K562 (cell line): ENCODE results near the gene SPATA21. TPM values are rescaled to one million over a fixed set of nuclear protein-coding genes. Genes with fewer than 3 reads are reported as not detected.

Experiments used
- CCAR2 ChIP-seq: fragments of 200-400 bp; formaldehyde crosslinking; IDR thresholded peaks from 2 replicates; pipeline ENCODE4 v1.6.1; 2017; ENCODE audit warnings: mild to moderate bottlenecking, low read depth, low read length
- FOXA1 ChIP-seq: fragments of 450-650 bp; IDR thresholded peaks from 2 replicates; pipeline ENCODE4 v1.6.1; 2016; ENCODE audit warnings: mild to moderate bottlenecking, borderline replicate concordance
- HDAC2 ChIP-seq: fragments of 450-650 bp; IDR thresholded peaks from 2 replicates; pipeline ENCODE4 v1.6.1; 2016; ENCODE audit warnings: mild to moderate bottlenecking
- JUNB ChIP-seq: fragments of 450-650 bp; formaldehyde crosslinking; conservative IDR thresholded peaks from 2 replicates; pipeline ENCODE4 v1.4.0; 2020; ENCODE audit warnings: mild to moderate bottlenecking
- PHB2 ChIP-seq: fragments of 450-650 bp; IDR thresholded peaks from 2 replicates; pipeline ENCODE4 v1.6.1; 2017; ENCODE audit warnings: low read depth
- RAD21 ChIP-seq, 2 experiments: fragments of 250-450 bp in 1 of 2; fragments of 450-650 bp in 1 of 2; sonication (Bioruptor Pico) in 1 of 2; formaldehyde crosslinking in 1 of 2; IDR thresholded peaks in 1 of 2; conservative IDR thresholded peaks in 1 of 2; 2 replicates each; pipeline versions ENCODE4 v1.4.0 to v1.8.0; 2020 to 2022; ENCODE audit warnings: mild to moderate bottlenecking in 2 of 2, moderate library complexity in 1 of 2
- STAT5A ChIP-seq: IDR thresholded peaks from 2 replicates; pipeline ENCODE4 v1.6.1; 2012; ENCODE audit warnings: low read length, inconsistent platforms, borderline replicate concordance
- U2AF1 ChIP-seq: fragments of 200-400 bp; formaldehyde crosslinking; optimal IDR thresholded peaks from 2 replicates; pipeline ENCODE3; 2017; ENCODE audit warnings: mild to moderate bottlenecking, low read depth, low read length, moderate library complexity
- ZNF175 ChIP-seq: fragments of 200-800 bp; sonication (Bioruptor generic); IDR thresholded peaks from 2 replicates; pipeline ENCODE4 v1.6.1; 2016; ENCODE audit warnings: low read depth, mild to moderate bottlenecking, missing genetic modification characterization, missing compliant biosample characterization
- ZNF24 ChIP-seq: fragments of 450-650 bp; IDR thresholded peaks from 2 replicates; pipeline ENCODE4 v1.6.1; 2016
- ZNF3 ChIP-seq: fragments of 250-450 bp; sonication (Bioruptor Pico); IDR thresholded peaks from 2 replicates; pipeline ENCODE4 v1.5.0; 2021; ENCODE audit warnings: mild to moderate bottlenecking, moderate library complexity
- ZNF583 ChIP-seq: fragments of 250-450 bp; sonication (Bioruptor Pico); IDR thresholded peaks from 2 replicates; pipeline ENCODE4 v1.4.0; 2020
- polyA plus RNA-seq, 8 experiments: library from polyadenylated mRNA; depleted of rRNA in 4 of 8; stranded (reverse) in 5 of 8; unstranded in 3 of 8; fragments of >200 nt; fragmentation: Nextera tagmentation in 2 of 8; fragmentation: Illumina TruSeq in 1 of 8; extraction: Ambion mirVana in 2 of 8; extraction: Trizol in 1 of 8; gene quantifications; 2 replicates each; pipeline versions ENCODE4 v1.2.1 to v1.2.3, GENCODE V29; 2011 to 2014; ENCODE audit warnings: inconsistent platforms in 1 of 8, missing spikeins in 1 of 8
- total RNA-seq, 7 experiments: library from RNA; depleted of rRNA in 6 of 7; stranded (reverse); fragments of >200 nt in 6 of 7; fragmentation: Illumina TruSeq in 2 of 7; extraction: Trizol in 2 of 7; gene quantifications; 2 replicates each; pipeline versions ENCODE4 v1.2.1 to v1.2.3, GENCODE V29; 2011 to 2021; ENCODE audit warnings: low replicate concordance in 1 of 7
- TF ChIP-seq, protein P1 (sequence below): sonication (generic); formaldehyde crosslinking; IDR thresholded peaks from 2 replicates; pipeline ENCODE4 v1.8.0; 2022; ENCODE audit warnings: mild to moderate bottlenecking, missing genetic modification reagents
- TF ChIP-seq, protein P2 (sequence below): conservative IDR thresholded peaks from 2 replicates; pipeline ENCODE4 v1.6.1; 2011; ENCODE audit warnings: low read depth, mild to moderate bottlenecking, low read length; ENCODE audit not compliant: control insufficient read depth
- TF ChIP-seq, protein P3 (sequence below), 3 experiments: IDR thresholded peaks in 2 of 3; conservative IDR thresholded peaks in 1 of 3; 2 replicates each; pipeline ENCODE4 v1.5.1; 2011 to 2012; ENCODE audit warnings: low read length in 3 of 3, mild to moderate bottlenecking in 3 of 3, control low read depth in 2 of 3, improper control_type of control experiment in 1 of 3, inconsistent platforms in 1 of 3, low read depth in 1 of 3, mixed read lengths in 1 of 3, moderate library complexity in 1 of 3; ENCODE audit not compliant: insufficient read depth in 2 of 3

Gene SPATA21
- total and polyA plus RNA-seq, 9 of the 15 experiments (the other 6 are each of a cell fraction or from before 2014, with no cell fraction given) = 0.10 to 0.36 (median 0.13) TPM; not detected in 3

DNA sequence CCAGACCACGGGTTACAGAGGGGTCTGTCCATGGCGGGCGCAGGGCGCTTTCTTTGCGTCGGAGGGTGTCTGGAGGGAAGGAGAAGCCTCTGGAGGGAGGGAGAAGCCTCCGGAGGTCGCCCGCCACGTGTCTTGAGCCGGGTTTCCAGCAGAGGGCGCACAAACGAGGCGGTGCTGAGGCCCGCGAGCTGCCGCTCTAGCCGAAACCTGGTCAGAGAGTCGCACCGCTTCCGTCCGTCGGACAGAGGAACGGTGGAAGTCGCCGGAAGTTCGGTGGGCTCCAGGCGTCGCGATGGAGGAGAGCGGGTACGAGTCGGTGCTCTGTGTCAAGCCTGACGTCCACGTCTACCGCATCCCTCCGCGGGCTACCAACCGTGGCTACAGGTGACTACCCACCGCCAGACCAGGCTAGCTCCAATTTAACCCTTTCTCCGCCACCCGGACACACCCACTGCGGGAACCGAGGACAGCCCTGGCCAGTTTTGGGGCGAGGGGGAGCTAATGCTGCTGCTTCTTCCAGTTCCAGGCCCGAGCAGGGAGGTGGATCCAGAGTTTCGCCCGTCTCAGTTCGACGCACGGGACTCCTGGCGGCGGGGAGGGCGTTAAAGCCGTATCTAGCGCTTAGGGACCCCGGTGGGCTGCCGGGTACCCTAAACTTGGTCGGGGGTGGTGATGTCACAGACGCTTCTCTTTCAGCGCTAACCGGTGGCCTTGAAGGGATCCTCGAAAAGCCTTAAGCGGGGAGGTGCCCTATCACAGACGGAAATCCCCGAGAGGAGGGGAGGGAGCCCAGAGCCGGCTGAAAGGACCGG, 3.5 kb upstream of the SPATA21 start, which contains the start of gene NECAP2 (continued):
- TF ChIP-seq, protein P1, sequence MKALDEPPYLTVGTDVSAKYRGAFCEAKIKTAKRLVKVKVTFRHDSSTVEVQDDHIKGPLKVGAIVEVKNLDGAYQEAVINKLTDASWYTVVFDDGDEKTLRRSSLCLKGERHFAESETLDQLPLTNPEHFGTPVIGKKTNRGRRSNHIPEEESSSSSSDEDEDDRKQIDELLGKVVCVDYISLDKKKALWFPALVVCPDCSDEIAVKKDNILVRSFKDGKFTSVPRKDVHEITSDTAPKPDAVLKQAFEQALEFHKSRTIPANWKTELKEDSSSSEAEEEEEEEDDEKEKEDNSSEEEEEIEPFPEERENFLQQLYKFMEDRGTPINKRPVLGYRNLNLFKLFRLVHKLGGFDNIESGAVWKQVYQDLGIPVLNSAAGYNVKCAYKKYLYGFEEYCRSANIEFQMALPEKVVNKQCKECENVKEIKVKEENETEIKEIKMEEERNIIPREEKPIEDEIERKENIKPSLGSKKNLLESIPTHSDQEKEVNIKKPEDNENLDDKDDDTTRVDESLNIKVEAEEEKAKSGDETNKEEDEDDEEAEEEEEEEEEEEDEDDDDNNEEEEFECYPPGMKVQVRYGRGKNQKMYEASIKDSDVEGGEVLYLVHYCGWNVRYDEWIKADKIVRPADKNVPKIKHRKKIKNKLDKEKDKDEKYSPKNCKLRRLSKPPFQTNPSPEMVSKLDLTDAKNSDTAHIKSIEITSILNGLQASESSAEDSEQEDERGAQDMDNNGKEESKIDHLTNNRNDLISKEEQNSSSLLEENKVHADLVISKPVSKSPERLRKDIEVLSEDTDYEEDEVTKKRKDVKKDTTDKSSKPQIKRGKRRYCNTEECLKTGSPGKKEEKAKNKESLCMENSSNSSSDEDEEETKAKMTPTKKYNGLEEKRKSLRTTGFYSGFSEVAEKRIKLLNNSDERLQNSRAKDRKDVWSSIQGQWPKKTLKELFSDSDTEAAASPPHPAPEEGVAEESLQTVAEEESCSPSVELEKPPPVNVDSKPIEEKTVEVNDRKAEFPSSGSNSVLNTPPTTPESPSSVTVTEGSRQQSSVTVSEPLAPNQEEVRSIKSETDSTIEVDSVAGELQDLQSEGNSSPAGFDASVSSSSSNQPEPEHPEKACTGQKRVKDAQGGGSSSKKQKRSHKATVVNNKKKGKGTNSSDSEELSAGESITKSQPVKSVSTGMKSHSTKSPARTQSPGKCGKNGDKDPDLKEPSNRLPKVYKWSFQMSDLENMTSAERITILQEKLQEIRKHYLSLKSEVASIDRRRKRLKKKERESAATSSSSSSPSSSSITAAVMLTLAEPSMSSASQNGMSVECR (CRISPR knock-in tag) = peak; percentile 99
- peak; percentile 92 for TF ChIP-seq HDAC2
- no peak for TF ChIP-seq CCAR2
- TF ChIP-seq U2AF1 = no peak
- TF ChIP-seq ZNF3 = no peak
- peak; percentile 48 to 61 for TF ChIP-seq RAD21 (CRISPR knock-in tag; conservative IDR thresholded peaks at IDR 0.05 in 1 of 2, IDR thresholded peaks at IDR 0.05 in 1 of 2)
- peak; percentile 55; the same call in 1 of the 2 replicates for TF ChIP-seq ZNF24
- TF ChIP-seq STAT5A = peak; percentile 49; the same call in 1 of the 2 replicates
- TF ChIP-seq, protein P2, sequence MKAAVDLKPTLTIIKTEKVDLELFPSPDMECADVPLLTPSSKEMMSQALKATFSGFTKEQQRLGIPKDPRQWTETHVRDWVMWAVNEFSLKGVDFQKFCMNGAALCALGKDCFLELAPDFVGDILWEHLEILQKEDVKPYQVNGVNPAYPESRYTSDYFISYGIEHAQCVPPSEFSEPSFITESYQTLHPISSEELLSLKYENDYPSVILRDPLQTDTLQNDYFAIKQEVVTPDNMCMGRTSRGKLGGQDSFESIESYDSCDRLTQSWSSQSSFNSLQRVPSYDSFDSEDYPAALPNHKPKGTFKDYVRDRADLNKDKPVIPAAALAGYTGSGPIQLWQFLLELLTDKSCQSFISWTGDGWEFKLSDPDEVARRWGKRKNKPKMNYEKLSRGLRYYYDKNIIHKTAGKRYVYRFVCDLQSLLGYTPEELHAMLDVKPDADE = peak; percentile 95
- TF ChIP-seq FOXA1 = no peak
- TF ChIP-seq JUNB (CRISPR knock-in tag) = no peak
- TF ChIP-seq ZNF583 (CRISPR knock-in tag) = no peak
- peak; percentile 20; the same call in 1 of the 2 replicates for TF ChIP-seq ZNF175 (CRISPR knock-in tag)
- TF ChIP-seq, protein P3, sequence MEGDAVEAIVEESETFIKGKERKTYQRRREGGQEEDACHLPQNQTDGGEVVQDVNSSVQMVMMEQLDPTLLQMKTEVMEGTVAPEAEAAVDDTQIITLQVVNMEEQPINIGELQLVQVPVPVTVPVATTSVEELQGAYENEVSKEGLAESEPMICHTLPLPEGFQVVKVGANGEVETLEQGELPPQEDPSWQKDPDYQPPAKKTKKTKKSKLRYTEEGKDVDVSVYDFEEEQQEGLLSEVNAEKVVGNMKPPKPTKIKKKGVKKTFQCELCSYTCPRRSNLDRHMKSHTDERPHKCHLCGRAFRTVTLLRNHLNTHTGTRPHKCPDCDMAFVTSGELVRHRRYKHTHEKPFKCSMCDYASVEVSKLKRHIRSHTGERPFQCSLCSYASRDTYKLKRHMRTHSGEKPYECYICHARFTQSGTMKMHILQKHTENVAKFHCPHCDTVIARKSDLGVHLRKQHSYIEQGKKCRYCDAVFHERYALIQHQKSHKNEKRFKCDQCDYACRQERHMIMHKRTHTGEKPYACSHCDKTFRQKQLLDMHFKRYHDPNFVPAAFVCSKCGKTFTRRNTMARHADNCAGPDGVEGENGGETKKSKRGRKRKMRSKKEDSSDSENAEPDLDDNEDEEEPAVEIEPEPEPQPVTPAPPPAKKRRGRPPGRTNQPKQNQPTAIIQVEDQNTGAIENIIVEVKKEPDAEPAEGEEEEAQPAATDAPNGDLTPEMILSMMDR (IDR thresholded peaks at IDR 0.05 in 2 of 3, conservative IDR thresholded peaks at IDR 0.05 in 1 of 3; ENCODE audit: insufficient read depth in 2 of 3, low read depth in 1 of 3, low read length in 3 of 3) = peak; percentile 96 to 98 (median 96)
- TF ChIP-seq PHB2 = 0 out of 2 replicates have a peak, but pooled peaks have one; percentile 25
